ENCODE data around the gene CITED1.

GRCh38 chrX:72330131-72330530 lies 24.4 kb upstream of the CITED1 start:
- no peak for TF ChIP-seq CTCF (IDR thresholded peaks at IDR 0.05; ENCODE audit: low read length)
- TF ChIP-seq EZH2 (optimal IDR thresholded peaks at IDR 0.05; ENCODE audit: low read depth, low read length), result no peak

All from MM.1S (cell line).